ENCODE measurements around the gene CIROP. TPM values are rescaled to one million over a fixed set of nuclear protein-coding genes. Genes with fewer than 3 reads are reported as not detected.

Gene CIROP
- total RNA-seq, 1 experiment from 2014 or later = not detected

GRCh38 chr14:23128969-23129758 is 24.4 kb upstream of the CIROP start:
- Histone ChIP-seq H3K27me3 (replicated peaks; ENCODE audit: control insufficient read depth, insufficient read depth, low read length) (no peaks in the 10 kb centered on the region), H3K4me1 (no peaks in the 10 kb centered on the region), H3K9me3 (no peaks in the 10 kb centered on the region), H3K36me3 (ENCODE audit: control insufficient read depth, insufficient read depth, low read length) (no peaks in the 10 kb centered on the region), H3K4me3 (ENCODE audit: low read depth, low read length) (no peak overlapping the region)
- ChIA-PET POLR2A (no interaction called here), CTCF (no interaction called here)
- TF ChIP-seq CTCF (IDR thresholded peaks at IDR 0.05; ENCODE audit: insufficient read depth in 1 of 2, low read depth in 1 of 2, low read length in 1 of 2, severe bottlenecking in 1 of 2, unreplicated experiment in 1 of 2) = no peak
- Mint-ChIP-seq H3K27me3 (ENCODE audit: insufficient read depth, unreplicated experiment) (no peaks in the 10 kb centered on the region), H3K4me1 (ENCODE audit: low read depth, unreplicated experiment) (no peaks in the 10 kb centered on the region), H3K4me3 (ENCODE audit: unreplicated experiment) (no peak overlapping the region), H3K9me3 (ENCODE audit: unreplicated experiment) (no peaks in the 10 kb centered on the region), H3K36me3 (ENCODE audit: insufficient read depth, unreplicated experiment) (no peaks in the 10 kb centered on the region), H3K27ac (ENCODE audit: unreplicated experiment) (no peak overlapping the region)
- no TSS peak for BruUV-seq (replicated peaks)
- DNase-seq = no peak
- intact Hi-C loops (cut with micrococcal nuclease; ENCODE audit: unreplicated experiment) = no loop called here

- intact Hi-C loops (cut with micrococcal nuclease; ENCODE audit: unreplicated experiment) = no loop called here
- no peaks in the 10 kb centered on the region for H3K36me3 ChIP-seq (ENCODE audit: control insufficient read depth, insufficient read depth, low read length)
- no peaks in the 10 kb centered on the region for H3K4me1 Mint-ChIP-seq (ENCODE audit: low read depth, unreplicated experiment)
- no peaks in the 10 kb centered on the region for H3K27me3 Mint-ChIP-seq (ENCODE audit: insufficient read depth, unreplicated experiment)
- POLR2A ChIA-PET = no interaction called here
- H3K27ac Mint-ChIP-seq (ENCODE audit: unreplicated experiment) = no peak overlapping the region
- H3K27me3 ChIP-seq (replicated peaks; ENCODE audit: control insufficient read depth, insufficient read depth, low read length) = no peaks in the 10 kb centered on the region
- no peaks in the 10 kb centered on the region for H3K36me3 Mint-ChIP-seq (ENCODE audit: insufficient read depth, unreplicated experiment)
- no peak for DNase-seq
- BruUV-seq (replicated peaks) = no TSS peak
- no peak overlapping the region for H3K4me3 Mint-ChIP-seq (ENCODE audit: unreplicated experiment)
- TF ChIP-seq CTCF (IDR thresholded peaks at IDR 0.05; ENCODE audit: insufficient read depth in 1 of 2, low read depth in 1 of 2, low read length in 1 of 2, severe bottlenecking in 1 of 2, unreplicated experiment in 1 of 2) = no peak
- CTCF ChIA-PET = no interaction called here
- H3K4me3 ChIP-seq (ENCODE audit: low read depth, low read length) = no peak overlapping the region
- H3K4me1 ChIP-seq = no peaks in the 10 kb centered on the region
- no peaks in the 10 kb centered on the region for H3K9me3 ChIP-seq
- no peaks in the 10 kb centered on the region for H3K9me3 Mint-ChIP-seq (ENCODE audit: unreplicated experiment)
Observed at GRCh38 chr14:23127861-23128260, 23.1 kb upstream of the CIROP start.

GRCh38 chr14:23126548-23127278 is 21.9 kb upstream of the CIROP start:
- H3K27me3 Mint-ChIP-seq (ENCODE audit: insufficient read depth, unreplicated experiment) = no peaks in the 10 kb centered on the region
- H3K4me1 ChIP-seq = no peaks in the 10 kb centered on the region
- POLR2A ChIA-PET = no interaction called here

More at GRCh38 chr14:23126548-23127278, 21.9 kb upstream of the CIROP start:
- H3K4me3 ChIP-seq (ENCODE audit: low read depth, low read length) = no peak overlapping the region
- CTCF ChIA-PET = interaction anchor here (0.6 kb wide), 1 partner anchor 65 kb away, joined by 7 read pairs; no protein-coding TSS in a partner anchor
- Mint-ChIP-seq H3K4me1 (ENCODE audit: low read depth, unreplicated experiment) (no peaks in the 10 kb centered on the region), H3K9me3 (ENCODE audit: unreplicated experiment) (no peaks in the 10 kb centered on the region), H3K36me3 (ENCODE audit: insufficient read depth, unreplicated experiment) (no peaks in the 10 kb centered on the region), H3K4me3 (ENCODE audit: unreplicated experiment) (no peak overlapping the region), H3K27ac (ENCODE audit: unreplicated experiment) (no peak overlapping the region)
- no peaks in the 10 kb centered on the region for H3K27me3 ChIP-seq (replicated peaks; ENCODE audit: control insufficient read depth, insufficient read depth, low read length)
- DNase-seq = no peak
- H3K9me3 ChIP-seq = no peaks in the 10 kb centered on the region
- no peak for TF ChIP-seq CTCF (IDR thresholded peaks at IDR 0.05; ENCODE audit: insufficient read depth in 1 of 2, low read depth in 1 of 2, low read length in 1 of 2, severe bottlenecking in 1 of 2, unreplicated experiment in 1 of 2)
- no peaks in the 10 kb centered on the region for H3K36me3 ChIP-seq (ENCODE audit: control insufficient read depth, insufficient read depth, low read length)
- intact Hi-C loops (cut with micrococcal nuclease; ENCODE audit: unreplicated experiment) = no loop called here
- no TSS peak for BruUV-seq (replicated peaks)
